HG03342 (cell line): ENCODE measurements around the gene COTL1.

ENCODE experiments used
- ATAC-seq: cut with Tn5 transposase; IDR thresholded peaks from one replicate; pipeline ENCODE4 v1.9.1; 2021; ENCODE audit warnings: mild to moderate bottlenecking, moderate library complexity; ENCODE audit not compliant: unreplicated experiment

The COTL1 gene

GRCh38 chr16:84617791-84618580 lies at the start of gene COTL1:
Gene COTL1 (minus strand): TSS chr16:84618078. CDS start chr16:84617914, 164 bp downstream.
- ATAC-seq, result peak; percentile 75

- ATAC-seq, result no peak
Observed at GRCh38 chr16:84665843-84666242, 48.0 kb upstream of the COTL1 start.

- no peak for ATAC-seq
Observed at GRCh38 chr16:84665359-84665758, 47.5 kb upstream of the COTL1 start.

- ATAC-seq, result peak; percentile 84
Observed at GRCh38 chr16:84663433-84664101, 45.7 kb upstream of the COTL1 start.

GRCh38 chr16:84662471-84662870 lies 44.6 kb upstream of the COTL1 start:
- ATAC-seq, result no peak

- no peak for ATAC-seq
Observed at GRCh38 chr16:84661418-84662060, 43.7 kb upstream of the COTL1 start.

GRCh38 chr16:84660973-84661372 lies 43.1 kb upstream of the COTL1 start:
- no peak for ATAC-seq

- no peak for ATAC-seq
Observed at GRCh38 chr16:84659656-84660300, 41.9 kb upstream of the COTL1 start.

GRCh38 chr16:84658690-84659089 lies 40.8 kb upstream of the COTL1 start:
- ATAC-seq, result no peak

GRCh38 chr16:84657229-84657837 lies 39.5 kb upstream of the COTL1 start:
- no peak for ATAC-seq

- ATAC-seq, result no peak
Observed at GRCh38 chr16:84656649-84657048, 38.8 kb upstream of the COTL1 start.

- ATAC-seq, result no peak
Observed at GRCh38 chr16:84654998-84655397, 37.1 kb upstream of the COTL1 start.

GRCh38 chr16:84654238-84654637 lies 36.4 kb upstream of the COTL1 start:
- no peak for ATAC-seq

GRCh38 chr16:84652566-84652965 lies 34.7 kb upstream of the COTL1 start:
- ATAC-seq, result no peak

GRCh38 chr16:84650062-84650991 lies 32.4 kb upstream of the COTL1 start:
- ATAC-seq, result no peak

GRCh38 chr16:84649511-84649861 lies 31.6 kb upstream of the COTL1 start:
- ATAC-seq, result no peak

- ATAC-seq, result peak; percentile 68
Observed at GRCh38 chr16:84648595-84649510, 31.0 kb upstream of the COTL1 start.

GRCh38 chr16:84647828-84648594 lies 30.1 kb upstream of the COTL1 start, which contains the start of gene KLHL36:
Gene KLHL36 (plus strand): TSS chr16:84648511. CDS start chr16:84650868, 2,357 bp downstream.
- peak; percentile 72 for ATAC-seq
